ENCODE results near the gene MAPK8IP3. TPM values are rescaled to one million over a fixed set of nuclear protein-coding genes. Genes with fewer than 3 reads are reported as not detected.

MAPK8IP3 gene
- total and polyA plus RNA-seq, 2 donors (not counting 1 experiment from before 2014, with no cell fraction given), result 249 to 340 TPM

DNA sequence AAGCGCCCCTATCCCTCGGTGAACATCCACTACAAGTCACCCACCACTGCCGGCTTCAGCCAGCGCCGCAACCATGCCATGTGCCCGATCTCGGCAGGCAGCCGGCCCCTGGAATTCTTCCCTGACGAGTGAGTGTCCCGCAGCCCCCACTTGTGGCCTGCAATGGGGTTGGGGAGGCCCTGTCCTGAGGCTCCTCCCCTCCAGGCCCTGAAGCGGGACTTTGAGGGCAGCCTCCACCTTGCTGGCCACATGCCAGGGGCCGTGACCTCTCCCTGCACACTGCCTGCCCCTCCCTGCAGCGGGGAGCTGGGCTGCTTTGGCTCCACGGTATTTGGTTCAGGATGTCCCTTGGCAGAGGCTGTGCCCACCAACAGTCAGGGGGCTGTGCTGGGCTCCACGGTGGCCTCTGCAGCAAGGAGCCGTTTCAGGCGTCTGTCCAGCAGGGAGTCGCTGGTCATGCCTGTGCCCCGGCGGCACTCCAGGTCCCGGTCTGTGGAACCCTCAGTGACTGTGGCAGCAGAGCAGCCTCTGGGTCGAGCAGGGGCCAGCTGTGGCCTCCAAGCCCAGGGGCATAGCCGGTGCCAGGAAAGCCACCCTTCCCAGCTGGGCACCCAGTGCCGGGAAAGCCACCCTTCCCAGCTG lies 57.0 kb downstream of the MAPK8IP3 start:
- no peak overlapping the region for H3K4me3 Mint-ChIP-seq
- ATAC-seq (ENCODE audit: low read depth) (no peak), DNase-seq (no peak)
- no peak overlapping the region for H3K27ac Mint-ChIP-seq
- Histone ChIP-seq H3K9ac (ENCODE audit: low read length) (no peak overlapping the region), H3K79me2 (ENCODE audit: control insufficient read depth, insufficient read depth, low read length) (no peaks in the 10 kb centered on the region), H3K4me1 (ENCODE audit: control insufficient read depth in 2 of 2, insufficient read depth in 2 of 2, low read length in 2 of 2) (no peaks in the 10 kb centered on the region), H2AFZ (ENCODE audit: insufficient read depth, low read depth, low read length, poor library complexity, severe bottlenecking) (no peak overlapping the region), H4K20me1 (ENCODE audit: control insufficient read depth, insufficient read depth, low read length, poor library complexity, severe bottlenecking) (peaks cover 4% of the 10 kb centered on the region), H3K36me3 (replicated peaks in 1 of 2; ENCODE audit: control extremely low read depth in 1 of 2, control insufficient read depth in 1 of 2, extremely low read depth in 1 of 2, insufficient read depth in 2 of 2, low read length in 1 of 2) (peaks cover 0 to 77% of the 10 kb centered on the region in 2 experiments), H3K4me3 (ENCODE audit: control extremely low read depth in 1 of 5, extremely low read depth in 1 of 5, insufficient read depth in 1 of 5, low read depth in 2 of 5, low read length in 4 of 5) (no peak overlapping the region), H3K9me3 (ENCODE audit: control extremely low read depth in 1 of 3, control insufficient read depth in 2 of 3, insufficient read depth in 1 of 3, low read length in 2 of 3) (peaks cover 0 to 4% (median 0%) of the 10 kb centered on the region in 3 donors), H3K27ac (ENCODE audit: low read length in 2 of 2) (no peak overlapping the region), H3K4me2 (replicated peaks; ENCODE audit: low read depth, low read length, poor library complexity, severe bottlenecking) (no peak overlapping the region), H3K27me3 (replicated peaks in 1 of 4; ENCODE audit: control extremely low read depth in 1 of 4, control insufficient read depth in 3 of 4, insufficient read depth in 4 of 4, low read length in 3 of 4) (no peaks in the 10 kb centered on the region)
- 97% methylated on average over 24 of the region's 24 CpGs for WGBS (ENCODE audit: insufficient coverage)
- intact Hi-C loops (cut with micrococcal nuclease), result no loop called here
- TF ChIP-seq EZH2 (IDR thresholded peaks at IDR 0.05; ENCODE audit: borderline replicate concordance, insufficient read depth, low read depth, low read length, poor library complexity, severe bottlenecking) (no peak), CTCF (IDR thresholded peaks at IDR 0.05) (no peak)
- ChIA-PET POLR2A (no interaction called here), CTCF (no interaction called here)
- no peaks in the 10 kb centered on the region for H3K27me3 Mint-ChIP-seq
- no peaks in the 10 kb centered on the region for H3K9me3 Mint-ChIP-seq (ENCODE audit: insufficient read depth)
- H3K4me1 Mint-ChIP-seq, result no peaks in the 10 kb centered on the region
